ENCODE results near the gene PTGR3. TPM values are rescaled to one million over a fixed set of nuclear protein-coding genes. Genes with fewer than 3 reads are reported as not detected.
A peak's percentile ranks its signal among the peaks of the same experiment; 100 is the strongest.

Gene PTGR3
- total RNA-seq, 1 experiment from 2014 or later = 1.6 TPM

GRCh38 chr18:75173125-75173432 lies 35.9 kb downstream of the PTGR3 start:
- H3T11ph ChIP-seq (ENCODE audit: low read length) = no peak overlapping the region
- no CpG with 5 or more reads among the region's 5 CpGs for WGBS (ENCODE audit: extremely low coverage, insufficient read length, low lambda C conversion rate)
- DNase-seq = no peak

More at GRCh38 chr18:75173125-75173432, 35.9 kb downstream of the PTGR3 start:
- no peaks in the 10 kb centered on the region for H3K79me2 ChIP-seq (ENCODE audit: insufficient read depth, low read length)
- H3K9me3 ChIP-seq (ENCODE audit: control insufficient read depth, low read depth, low read length) = no peaks in the 10 kb centered on the region
- H3K56ac ChIP-seq (ENCODE audit: insufficient read length, low read depth, low read length) = no peak overlapping the region
- no peak overlapping the region for H3K4ac ChIP-seq (ENCODE audit: low read depth, low read length)
- no peak overlapping the region for H3K27ac ChIP-seq (ENCODE audit: insufficient read length, low read depth, low read length)
- no peaks in the 10 kb centered on the region for H4K20me1 ChIP-seq (ENCODE audit: control insufficient read depth, insufficient read depth, insufficient read length)
- Mint-ChIP-seq H3K4me1 (peaks cover 11 to 13% of the 10 kb centered on the region in 2 experiments), H3K9me3 (no peaks in the 10 kb centered on the region), H3K4me3 (no peak overlapping the region), H3K27me3 (ENCODE audit: low read depth) (no peaks in the 10 kb centered on the region; the same call in 1 of the 2 replicates), H3K27ac (peak overlapping the region in 2 of 3 experiments; percentile 20 to 52; a peak in 2 of 7 replicates), H3K36me3 (ENCODE audit: insufficient read depth in 1 of 3, low read depth in 3 of 3) (no peaks in the 10 kb centered on the region)
- no peak overlapping the region for H4K8ac ChIP-seq (replicated peaks; ENCODE audit: insufficient read length, low read depth, low read length)
- H2BK5ac ChIP-seq (ENCODE audit: insufficient read length, low read length) = no peak overlapping the region
- no peaks in the 10 kb centered on the region for H3K4me1 ChIP-seq (ENCODE audit: insufficient read depth, low read length)
- no peak overlapping the region for H3K23ac ChIP-seq (ENCODE audit: insufficient read length, low read depth, low read length)
- H2BK12ac ChIP-seq (ENCODE audit: insufficient read length, low read depth, low read length) = no peak overlapping the region
- no peak overlapping the region for H3K14ac ChIP-seq (ENCODE audit: insufficient read depth, low read length)
- TF ChIP-seq, protein P1, sequence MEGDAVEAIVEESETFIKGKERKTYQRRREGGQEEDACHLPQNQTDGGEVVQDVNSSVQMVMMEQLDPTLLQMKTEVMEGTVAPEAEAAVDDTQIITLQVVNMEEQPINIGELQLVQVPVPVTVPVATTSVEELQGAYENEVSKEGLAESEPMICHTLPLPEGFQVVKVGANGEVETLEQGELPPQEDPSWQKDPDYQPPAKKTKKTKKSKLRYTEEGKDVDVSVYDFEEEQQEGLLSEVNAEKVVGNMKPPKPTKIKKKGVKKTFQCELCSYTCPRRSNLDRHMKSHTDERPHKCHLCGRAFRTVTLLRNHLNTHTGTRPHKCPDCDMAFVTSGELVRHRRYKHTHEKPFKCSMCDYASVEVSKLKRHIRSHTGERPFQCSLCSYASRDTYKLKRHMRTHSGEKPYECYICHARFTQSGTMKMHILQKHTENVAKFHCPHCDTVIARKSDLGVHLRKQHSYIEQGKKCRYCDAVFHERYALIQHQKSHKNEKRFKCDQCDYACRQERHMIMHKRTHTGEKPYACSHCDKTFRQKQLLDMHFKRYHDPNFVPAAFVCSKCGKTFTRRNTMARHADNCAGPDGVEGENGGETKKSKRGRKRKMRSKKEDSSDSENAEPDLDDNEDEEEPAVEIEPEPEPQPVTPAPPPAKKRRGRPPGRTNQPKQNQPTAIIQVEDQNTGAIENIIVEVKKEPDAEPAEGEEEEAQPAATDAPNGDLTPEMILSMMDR (conservative IDR thresholded peaks at IDR 0.05) = no peak; the same call in 2 of the 3 replicates
- H2BK120ac ChIP-seq (ENCODE audit: low read depth, low read length, poor library complexity, severe bottlenecking) = no peak overlapping the region
- H3K4me2 ChIP-seq (ENCODE audit: insufficient read depth, insufficient read length, low read length) = no peak overlapping the region
- H2BK20ac ChIP-seq (ENCODE audit: low read depth, low read length, poor library complexity, severe bottlenecking) = no peak overlapping the region
- H3K79me1 ChIP-seq (ENCODE audit: insufficient read depth, low read depth, low read length, poor library complexity, severe bottlenecking) = no peaks in the 10 kb centered on the region
- H3K18ac ChIP-seq (ENCODE audit: insufficient read length, low read depth, low read length) = no peak overlapping the region
- no peaks in the 10 kb centered on the region for H3K23me2 ChIP-seq (ENCODE audit: insufficient read length, low read depth, low read length, poor library complexity, severe bottlenecking)
- no peak overlapping the region for H2AFZ ChIP-seq (ENCODE audit: low read length)
- no peak overlapping the region for H4K5ac ChIP-seq (ENCODE audit: insufficient read length, low read depth, low read length)
- no peaks in the 10 kb centered on the region for H3K27me3 ChIP-seq (ENCODE audit: insufficient read depth, low read length)
- H2BK15ac ChIP-seq (ENCODE audit: low read depth, low read length) = no peak overlapping the region
- no peak overlapping the region for H3K9ac ChIP-seq (ENCODE audit: extremely low read depth, insufficient read length, low read length)
- H4K91ac ChIP-seq (ENCODE audit: insufficient read length, low read depth, low read length) = no peak overlapping the region
- H2AK5ac ChIP-seq (ENCODE audit: insufficient read length, low read length) = no peak overlapping the region
